ENCODE measurements around the gene TRAF1.
A peak's percentile ranks its signal among the peaks of the same experiment; 100 is the strongest.

The TRAF1 gene

DNA sequence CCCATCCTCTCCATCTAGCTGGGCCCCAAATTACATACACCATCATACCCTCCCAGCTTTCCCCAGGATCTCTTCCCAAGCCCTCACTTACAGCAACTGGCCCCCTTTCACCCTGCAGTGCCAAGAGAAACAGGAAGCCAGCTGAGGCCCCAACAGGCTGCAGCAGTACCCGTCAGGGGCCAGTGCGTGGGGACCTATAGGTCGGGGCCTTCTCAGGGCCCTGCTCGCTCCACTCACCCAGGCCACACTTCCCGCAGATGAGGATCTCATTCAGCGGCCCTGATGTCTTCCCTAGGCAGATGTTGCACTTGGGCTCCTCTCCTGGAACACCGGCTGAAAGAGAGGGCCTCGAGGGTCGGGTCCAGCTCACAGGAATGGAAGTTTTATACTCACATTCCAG is 56.4 kb downstream of the TRAF1 start:
- DNase-seq (ENCODE audit: low read depth) = no peak

DNA sequence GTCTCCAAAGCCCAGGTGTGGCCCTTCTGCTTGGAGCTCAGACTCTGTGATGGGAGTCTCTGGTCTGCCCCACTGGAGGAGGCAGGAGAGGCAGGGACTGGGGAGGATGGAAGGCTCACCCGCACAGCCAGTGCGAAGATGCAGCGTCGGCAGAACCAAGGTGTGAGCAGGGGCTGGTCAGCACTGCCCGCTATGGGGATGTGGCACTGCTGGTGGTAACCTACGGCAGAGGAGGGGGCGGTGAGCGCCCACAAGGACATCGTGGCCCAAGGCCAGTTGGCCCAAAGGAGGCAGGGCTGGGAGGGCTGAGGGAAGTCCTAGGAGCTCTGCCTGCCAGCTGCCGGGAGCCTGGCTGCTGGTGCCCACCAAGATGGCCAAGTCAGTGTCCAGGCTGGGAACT is 56.9 kb downstream of the TRAF1 start:
- DNase-seq (ENCODE audit: low read depth) = no peak

DNA sequence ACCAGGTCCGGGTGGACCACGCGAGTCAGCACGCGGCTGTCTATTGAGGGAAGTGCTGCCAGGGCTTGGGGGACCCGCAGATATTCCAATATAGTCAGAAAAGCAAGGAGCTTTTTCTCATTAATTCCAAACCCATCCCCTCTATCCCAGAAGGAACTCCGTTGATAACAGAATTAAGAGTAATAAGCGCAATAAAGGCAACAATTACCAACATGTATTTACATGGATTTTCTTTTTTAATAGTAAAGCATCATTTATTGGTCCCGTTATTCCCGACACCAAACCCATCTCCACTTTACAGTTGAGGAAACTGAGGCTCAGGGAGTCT is 57.3 kb downstream of the TRAF1 start:
- DNase-seq (ENCODE audit: low read depth) = no peak

DNA sequence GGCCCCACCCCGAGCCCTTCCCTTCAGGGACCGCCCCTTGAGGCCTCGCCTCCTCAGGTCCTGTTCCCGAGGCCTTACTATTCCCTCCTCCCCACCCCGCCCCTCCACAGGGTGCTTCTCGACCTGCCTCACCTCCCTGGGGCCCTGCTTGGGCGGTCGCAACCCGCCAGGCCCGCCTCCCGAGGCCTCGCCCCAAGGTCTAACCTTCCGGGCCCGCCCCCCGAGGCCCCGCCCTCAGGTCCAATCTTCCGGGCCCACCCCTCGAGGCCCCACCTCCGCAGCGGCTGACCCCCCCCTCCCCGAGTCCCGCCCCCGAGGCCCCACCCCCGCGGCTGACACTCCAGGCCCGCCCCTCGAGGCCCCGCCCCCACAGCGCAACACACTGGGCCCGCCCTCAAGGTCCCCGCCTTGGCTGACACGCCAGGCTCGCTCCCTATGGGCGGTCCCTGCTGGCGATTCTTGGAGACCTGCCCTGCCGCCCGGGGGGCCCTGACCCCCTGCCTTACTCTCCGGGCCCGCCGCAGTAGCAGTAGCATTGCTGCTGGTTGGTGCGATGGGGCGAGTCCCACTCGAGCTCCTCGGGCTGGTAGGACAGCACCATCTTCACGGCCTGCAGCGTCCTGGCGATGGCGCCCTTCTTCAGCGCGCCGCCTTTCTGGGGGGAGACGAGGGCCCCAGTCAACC is 57.8 kb downstream of the TRAF1 start:
- peak; percentile 82 for DNase-seq (ENCODE audit: low read depth)

DNA sequence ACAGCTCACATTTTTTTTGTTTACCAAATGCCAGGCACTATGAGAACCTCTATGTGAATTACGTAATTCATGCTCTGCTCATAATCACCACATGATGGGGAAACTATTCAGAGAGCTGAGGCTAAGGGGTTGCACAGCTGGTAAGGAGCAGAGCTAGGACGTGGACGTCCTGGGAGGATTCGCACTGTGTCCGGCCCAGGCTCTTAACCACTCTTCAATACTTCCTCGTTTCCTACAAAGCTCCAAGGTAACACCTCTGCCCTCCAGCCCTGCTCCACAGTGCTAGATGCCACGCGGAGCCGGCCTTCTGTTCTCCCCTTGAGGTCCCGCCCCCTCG is 58.3 kb downstream of the TRAF1 start:
- DNase-seq (ENCODE audit: low read depth) = peak; percentile 42

DNA sequence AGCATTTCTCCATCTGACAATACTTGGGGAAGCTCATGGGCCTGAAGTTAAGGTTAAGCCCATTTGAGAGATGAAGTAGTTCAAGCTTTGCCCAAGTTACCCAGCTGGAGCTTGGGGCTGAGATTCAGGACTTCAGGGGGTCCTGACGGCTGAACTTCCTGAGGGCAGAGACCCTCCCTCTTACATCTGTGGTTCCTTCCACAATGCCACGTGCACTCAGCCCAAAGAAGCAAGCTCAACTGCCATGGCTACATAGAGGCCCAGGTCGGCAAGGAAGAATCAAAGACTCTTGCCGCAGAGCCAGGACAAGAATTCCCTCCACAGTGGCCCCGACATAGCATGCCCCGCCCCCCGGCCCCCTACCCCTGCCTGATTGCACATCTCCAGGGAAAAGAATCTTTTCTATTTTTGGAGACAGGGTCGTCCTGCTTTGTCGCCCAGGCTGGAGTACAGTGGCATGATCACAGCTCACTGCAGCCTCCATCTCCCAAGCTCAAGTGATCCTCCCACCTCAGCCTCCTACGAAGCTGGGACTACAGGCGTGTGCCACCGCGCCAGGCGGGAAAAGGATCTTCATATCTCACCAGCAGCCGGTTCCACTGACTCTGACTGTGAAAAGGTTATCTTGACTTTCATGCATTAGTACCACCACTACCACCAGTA is 58.8 kb downstream of the TRAF1 start:
- no peak for DNase-seq (ENCODE audit: low read depth)

DNA sequence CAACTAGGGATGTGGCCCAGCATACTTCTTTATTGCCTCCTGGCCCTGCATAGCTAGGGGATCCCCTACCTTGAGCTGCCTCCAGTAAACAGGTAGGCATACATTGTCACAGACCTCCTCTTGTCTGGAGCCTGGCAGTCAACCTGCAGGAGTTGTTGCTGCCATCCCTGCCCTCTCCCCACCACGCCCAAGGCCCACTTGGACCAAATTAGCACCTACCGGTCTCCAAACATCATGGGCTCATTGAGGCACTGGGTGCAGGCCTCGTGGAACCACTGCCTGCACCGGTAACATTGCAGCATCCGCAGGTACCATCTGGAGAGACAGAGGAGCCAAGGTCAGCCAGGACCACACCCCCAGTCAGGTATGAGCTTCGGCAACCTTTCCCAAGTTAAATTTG is 59.9 kb downstream of the TRAF1 start:
- DNase-seq (ENCODE audit: low read depth) = no peak

DNA sequence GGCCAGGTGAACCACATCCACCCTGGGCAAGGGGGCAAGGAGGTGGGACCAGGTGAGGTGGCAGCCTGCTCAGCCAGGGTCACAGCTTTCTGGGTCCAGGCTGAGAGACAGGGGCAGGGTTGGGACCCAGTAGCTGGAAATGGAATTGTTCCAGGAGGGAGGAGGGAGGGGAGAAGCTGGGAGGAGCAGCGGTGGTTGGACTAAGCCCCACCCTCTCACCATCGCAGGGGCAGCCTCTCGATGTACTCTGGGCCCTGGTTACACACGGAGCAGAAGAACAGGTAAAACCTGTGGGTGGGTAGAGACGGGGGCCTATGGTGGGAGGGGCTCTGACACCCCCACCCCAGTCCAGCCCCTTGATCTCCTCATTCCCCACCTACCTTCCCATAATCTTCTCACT is 60.8 kb downstream of the TRAF1 start:
- no peak for DNase-seq (ENCODE audit: low read depth)

DNA sequence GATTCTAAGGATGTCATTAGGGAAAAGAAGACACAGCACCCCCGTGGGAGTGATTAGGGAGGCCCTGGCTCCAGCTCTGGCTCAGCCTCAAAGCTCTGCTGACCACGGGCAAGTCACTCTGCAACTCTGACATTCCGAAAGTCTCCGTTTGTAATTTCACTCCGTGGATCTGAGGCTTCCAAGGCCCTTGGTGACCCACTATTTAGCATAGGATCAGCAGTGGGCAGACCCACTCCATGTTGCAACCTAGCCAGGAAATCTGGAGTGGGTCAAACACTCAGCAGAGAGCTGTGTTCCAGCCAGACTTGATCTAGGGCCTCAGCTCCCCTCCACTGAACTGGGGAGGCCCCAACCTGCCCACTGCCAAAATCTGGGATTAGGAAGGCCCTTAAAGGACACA is 61.4 kb downstream of the TRAF1 start:
- DNase-seq (ENCODE audit: low read depth) = no peak

DNA sequence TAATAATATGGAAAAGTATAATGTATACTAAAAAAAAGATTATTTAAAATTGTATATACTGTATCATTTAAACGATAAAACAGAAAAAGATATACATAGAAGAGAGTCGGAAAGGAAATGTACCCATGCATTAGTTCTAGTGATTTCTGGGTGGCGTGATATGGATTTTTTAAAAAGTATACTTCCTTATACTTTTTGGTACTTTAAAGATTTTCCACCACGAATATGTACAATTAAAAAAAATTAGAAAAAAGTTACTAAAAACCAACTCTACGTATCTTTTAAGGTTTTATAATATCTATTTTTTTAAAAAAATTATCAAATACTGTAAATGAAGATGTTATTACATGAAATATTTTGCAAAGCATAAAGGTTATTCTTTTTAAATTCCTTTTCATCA is 61.9 kb downstream of the TRAF1 start:
- no peak for DNase-seq (ENCODE audit: low read depth)

DNA sequence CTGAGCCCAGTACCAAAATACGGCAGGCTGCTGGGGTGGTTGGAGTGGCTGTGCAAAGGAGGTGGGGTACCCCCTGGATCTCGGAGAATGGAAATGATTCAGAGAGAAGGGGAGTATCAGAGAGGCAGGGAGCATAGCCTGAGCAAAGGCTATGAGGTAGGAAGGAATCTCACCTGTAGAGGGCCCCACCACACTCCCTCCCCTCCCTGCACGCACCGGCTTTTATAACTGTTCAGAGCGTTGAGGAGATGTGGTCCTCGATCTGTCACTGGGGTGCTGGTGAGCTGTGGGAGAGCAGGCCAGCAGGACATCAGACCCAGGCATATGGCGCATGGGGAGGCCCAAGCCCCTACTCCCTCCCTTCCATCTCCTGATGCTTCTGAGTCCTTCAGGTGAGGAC is 62.8 kb downstream of the TRAF1 start:
- DNase-seq (ENCODE audit: low read depth) = no peak

DNA sequence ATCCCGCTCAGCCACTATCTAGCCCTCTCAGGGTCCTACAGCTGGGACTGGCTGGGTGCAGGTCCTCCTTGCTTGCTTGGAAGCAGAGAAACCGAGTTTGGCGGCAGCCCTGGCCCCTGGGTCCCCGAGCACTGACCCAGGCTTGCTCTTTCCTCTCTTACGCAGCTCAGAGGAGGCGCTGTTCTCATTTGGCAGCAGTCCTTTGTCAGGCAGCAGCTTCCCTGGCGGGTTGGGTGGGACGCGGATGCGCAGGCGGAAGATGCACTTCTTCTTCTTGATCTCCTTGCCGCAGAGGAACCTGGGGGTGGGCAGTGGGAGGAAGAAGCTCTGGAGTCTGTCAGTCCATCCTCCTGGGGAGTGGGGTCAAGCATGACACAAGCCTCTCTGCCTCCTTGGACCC is 64.1 kb downstream of the TRAF1 start:
- DNase-seq (ENCODE audit: low read depth) = no peak

DNA sequence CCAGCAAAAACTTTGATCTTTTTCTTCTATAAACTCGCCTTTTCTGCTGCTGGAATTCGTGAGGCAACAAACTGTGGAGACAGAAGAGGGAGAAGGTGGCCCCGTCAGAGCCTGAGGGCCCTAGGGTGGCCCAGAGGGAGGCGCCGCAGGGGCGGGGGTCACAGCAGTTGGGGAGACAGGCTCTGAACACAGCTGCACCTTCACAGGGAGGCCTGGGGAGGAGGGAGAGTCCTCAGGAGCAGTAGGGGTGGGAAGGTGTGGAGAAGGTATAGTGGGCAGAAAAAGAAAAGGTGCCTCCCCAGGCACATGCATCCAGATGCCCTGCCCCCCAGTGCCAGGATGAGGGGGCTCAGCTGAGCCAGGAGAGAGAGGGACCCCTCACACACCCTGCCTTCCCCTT is 64.7 kb downstream of the TRAF1 start:
- no peak for DNase-seq (ENCODE audit: low read depth)

DNA sequence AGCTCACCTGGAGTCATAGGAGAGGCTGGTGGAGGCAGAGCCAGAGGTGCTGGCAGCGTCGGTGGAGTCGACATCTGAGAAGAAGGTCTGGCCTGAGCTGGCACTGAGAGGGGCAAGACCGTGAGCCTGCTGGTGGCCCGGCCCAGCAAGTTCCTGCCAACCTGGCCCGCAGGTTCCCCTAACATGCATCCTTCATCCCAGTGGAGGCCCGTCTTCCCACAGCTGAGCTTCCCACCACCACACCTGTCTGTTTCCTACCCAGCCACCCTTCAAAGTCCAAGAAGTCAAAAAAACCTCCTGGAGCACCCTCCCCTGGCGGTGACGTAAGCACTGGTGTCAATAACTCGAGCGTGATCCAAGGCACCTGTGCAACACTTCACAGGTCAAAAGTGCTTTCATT is 66.5 kb downstream of the TRAF1 start:
- DNase-seq (ENCODE audit: low read depth) = no peak

DNA sequence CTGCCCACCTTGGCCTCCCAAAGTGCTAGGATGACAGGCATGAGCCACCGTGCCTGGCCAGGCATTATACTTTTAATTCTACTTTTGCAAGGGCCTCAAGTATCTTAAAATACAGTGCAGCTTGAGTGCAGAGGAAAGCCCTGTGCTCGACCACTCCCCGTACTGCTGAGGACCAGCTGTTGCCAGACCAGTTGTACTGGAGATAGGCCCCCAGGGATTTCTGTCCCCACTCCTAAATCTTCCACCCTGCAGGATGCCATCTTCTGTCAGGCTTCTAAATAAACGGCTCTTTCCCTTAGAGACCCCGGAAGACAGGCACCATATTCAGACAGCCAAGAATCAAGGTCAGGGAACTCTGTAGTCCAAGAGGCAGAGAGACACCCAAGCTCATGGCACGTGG is 67.2 kb downstream of the TRAF1 start:
- DNase-seq (ENCODE audit: low read depth) = no peak

DNA sequence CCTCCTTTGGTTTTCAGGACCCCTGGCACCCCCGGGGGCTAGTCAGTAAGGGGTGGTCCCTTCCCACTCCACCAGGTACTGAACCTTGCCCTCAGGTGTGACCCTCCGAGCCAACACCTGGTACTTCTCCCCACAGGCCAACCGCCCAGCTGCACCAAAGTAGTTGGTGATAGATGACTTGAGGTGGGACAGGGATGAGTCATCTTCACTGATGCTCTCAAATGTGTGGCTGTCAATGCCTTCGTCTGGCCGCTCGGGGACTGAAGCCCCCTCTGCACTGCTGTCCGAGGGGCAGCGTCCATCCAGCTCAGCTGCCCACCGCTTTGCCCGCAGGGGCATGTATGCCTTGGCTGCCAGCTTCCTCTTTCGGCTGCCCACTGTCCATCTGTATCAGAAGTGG is 68.7 kb downstream of the TRAF1 start:
- DNase-seq (ENCODE audit: low read depth) = no peak

DNA sequence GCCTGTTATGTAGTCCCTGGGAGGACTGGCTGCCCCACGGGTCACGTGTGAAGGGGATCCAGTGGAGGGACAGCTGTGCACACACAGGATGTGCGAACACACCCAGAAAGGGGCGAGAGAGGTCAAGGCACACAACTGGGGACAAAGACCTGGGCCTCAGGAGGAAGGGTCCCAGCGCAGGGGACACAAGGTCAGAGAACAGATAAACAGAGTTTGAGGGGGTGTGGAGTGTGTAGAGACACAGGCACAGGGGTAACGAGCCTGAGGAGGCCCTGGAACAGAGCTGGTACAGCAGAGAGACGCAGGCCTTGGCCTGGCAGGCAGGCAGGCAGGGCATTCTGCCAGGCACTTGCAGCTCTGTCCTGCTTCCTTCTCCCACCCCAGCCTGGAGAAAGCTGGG is 69.1 kb downstream of the TRAF1 start:
- DNase-seq (ENCODE audit: low read depth) = no peak

DNA sequence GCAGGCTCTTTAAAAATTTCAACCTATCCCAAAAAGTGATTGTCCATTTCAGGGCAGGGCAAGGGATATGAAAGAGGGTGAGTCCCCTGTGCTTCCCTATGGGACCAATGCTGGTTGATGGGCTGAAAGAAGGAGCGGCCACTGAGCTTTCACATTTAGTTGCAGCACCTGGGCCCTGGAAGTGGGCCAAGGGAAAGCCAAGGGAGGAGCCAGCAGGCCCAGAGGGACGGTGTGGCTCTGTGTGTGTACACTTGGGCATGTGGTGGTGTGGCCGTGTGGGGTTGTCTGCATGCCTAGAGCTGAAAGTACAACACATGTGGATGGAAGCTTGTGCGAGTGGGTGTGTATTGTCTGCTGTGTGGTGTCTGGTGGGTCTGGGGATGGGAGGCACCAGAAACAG is 69.9 kb downstream of the TRAF1 start:
- no peak for DNase-seq (ENCODE audit: low read depth)

DNA sequence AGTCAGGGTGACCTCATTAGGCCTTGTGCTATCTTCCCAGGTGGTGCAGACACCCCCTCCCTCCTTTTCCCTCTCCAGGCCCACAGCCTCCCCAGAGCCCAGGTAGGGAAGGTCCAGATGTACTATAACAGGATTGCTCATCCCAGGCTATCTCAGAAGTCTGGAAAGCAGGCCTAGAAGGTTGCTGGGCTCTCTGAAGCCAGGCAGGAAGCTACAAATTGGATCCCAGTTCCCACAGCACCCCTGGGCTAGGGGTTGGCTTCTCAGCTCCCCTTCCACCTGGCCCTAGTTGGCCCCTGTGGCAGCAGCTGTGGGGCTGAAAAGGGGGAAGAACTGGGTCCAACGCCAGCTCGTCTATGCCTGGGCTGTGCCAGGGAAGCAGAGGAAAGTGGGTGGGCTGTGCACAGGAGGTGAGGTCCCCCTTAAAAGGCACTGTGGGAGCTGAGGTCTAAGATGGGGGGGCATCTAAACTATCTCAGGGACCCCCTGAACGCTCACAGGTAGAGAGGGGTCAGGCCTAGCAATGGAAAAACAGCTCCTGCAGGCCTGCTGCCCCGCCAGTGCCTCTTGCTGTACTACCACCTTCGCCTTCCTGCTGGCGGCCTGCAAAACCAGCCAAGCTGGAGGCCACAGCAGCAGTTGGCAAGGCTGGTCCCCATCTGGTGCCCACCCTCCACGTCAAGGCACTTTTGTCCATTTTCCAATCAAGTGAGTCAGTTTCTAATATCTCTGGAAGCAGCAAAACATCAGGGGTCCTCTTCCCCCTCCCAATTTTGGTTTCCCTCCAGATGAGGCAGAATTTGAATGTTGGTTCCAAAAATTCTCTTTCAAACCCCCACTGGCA is 70.5 kb downstream of the TRAF1 start:
- DNase-seq (ENCODE audit: low read depth) = no peak

DNA sequence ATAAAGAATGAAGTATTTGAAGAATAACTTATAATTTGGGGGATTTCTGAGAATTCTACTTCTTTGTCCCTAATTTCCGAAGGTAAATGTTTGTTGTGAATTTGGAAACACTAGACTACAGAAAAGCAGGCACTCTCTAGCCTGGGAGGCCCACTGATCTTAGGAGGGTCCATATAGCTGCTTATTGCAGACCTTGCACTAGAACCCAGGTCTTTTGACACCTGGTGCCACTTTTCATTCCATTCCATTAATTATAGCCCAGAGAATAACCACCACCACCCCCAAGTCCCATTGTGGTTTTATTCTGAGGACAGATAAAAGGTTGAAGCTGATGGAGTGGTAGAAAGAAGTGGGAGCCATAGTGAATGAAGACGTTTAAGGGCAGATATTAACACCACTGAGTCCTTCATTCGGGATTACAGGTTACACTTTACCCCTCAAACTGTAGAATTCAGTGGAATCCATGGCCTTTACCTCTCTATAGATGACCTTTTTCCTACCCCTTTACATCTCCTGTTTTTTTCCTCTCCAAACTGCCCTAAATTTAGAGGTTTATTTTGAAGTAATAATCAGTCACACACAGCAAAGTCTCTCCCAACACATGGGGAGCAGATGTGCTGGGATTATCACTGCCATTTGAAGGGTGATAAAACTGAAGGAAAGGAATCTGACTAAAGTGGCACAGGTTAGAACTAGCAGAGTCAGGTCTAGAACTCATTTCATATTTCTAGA is 71.8 kb downstream of the TRAF1 start:
- no peak for DNase-seq (ENCODE audit: low read depth)

DNA sequence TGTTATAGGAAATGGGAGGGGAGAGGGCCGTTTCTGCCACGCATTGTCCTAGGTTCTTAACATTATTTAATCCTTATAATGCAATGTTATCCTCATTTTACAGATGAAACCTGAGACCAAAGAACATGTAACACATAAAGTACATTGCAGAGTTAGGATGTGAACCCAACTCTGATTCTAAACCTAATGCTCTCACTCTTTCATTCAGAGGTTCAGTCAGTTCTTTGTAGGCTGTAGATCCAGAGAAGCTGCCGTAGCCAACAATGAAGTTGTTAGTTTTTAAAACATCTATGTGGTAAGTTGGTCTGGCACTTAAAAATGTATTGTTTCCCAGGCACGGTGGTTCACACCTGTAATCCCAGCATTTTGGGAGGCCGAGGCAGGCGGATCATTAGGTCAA is 73.4 kb downstream of the TRAF1 start:
- no peak for DNase-seq (ENCODE audit: low read depth)

Data from stromal cell of bone marrow (primary cell).